ENCODE results near the gene PIGT.

Gene PIGT

DNA sequence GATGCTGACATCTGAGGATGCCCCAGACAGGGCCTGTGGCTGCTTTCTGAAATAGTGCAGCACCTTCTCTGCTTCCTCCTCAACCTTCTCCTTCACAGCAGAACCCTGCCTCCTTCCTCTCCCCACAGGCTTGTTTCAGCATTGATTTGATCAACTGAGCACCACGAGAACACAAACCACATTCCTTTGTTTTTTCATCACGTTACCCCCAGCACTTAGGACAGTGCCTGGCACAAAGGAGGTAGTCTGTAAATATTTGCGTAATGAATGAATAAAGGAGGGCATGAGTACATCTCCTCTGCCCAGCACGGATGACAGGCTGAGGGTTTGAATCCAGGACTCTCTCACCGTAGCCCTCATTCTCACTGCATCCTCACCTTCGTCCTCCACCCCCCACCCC is 32.3 kb downstream of the PIGT start:
- ChIA-PET POLR2A (no interaction called here), CTCF (interaction anchor here (7.9 kb wide), 1 partner anchor 10 kb away, joined by 90 read pairs; no protein-coding TSS in a partner anchor)
- no peak overlapping the region for H3K27ac ChIP-seq (ENCODE audit: extremely low read depth, low read depth, low read length)
- H3K4me1 ChIP-seq (ENCODE audit: control insufficient read depth, insufficient read depth, low read length): no peaks in the 10 kb centered on the region
- no peak overlapping the region for H3K4me3 ChIP-seq (ENCODE audit: low read depth, low read length)
- TF ChIP-seq, protein P1, sequence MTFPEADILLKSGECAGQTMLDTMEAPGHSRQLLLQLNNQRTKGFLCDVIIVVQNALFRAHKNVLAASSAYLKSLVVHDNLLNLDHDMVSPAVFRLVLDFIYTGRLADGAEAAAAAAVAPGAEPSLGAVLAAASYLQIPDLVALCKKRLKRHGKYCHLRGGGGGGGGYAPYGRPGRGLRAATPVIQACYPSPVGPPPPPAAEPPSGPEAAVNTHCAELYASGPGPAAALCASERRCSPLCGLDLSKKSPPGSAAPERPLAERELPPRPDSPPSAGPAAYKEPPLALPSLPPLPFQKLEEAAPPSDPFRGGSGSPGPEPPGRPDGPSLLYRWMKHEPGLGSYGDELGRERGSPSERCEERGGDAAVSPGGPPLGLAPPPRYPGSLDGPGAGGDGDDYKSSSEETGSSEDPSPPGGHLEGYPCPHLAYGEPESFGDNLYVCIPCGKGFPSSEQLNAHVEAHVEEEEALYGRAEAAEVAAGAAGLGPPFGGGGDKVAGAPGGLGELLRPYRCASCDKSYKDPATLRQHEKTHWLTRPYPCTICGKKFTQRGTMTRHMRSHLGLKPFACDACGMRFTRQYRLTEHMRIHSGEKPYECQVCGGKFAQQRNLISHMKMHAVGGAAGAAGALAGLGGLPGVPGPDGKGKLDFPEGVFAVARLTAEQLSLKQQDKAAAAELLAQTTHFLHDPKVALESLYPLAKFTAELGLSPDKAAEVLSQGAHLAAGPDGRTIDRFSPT (tag by site-specific recombination; IDR thresholded peaks at IDR 0.05): no peak
- H3K36me3 ChIP-seq (ENCODE audit: control insufficient read depth in 2 of 2, insufficient read depth in 1 of 2, low read length in 2 of 2): no peaks in the 10 kb centered on the region
- H3K9me3 ChIP-seq (ENCODE audit: control insufficient read depth, insufficient read depth, low read depth, low read length): no peaks in the 10 kb centered on the region

DNA sequence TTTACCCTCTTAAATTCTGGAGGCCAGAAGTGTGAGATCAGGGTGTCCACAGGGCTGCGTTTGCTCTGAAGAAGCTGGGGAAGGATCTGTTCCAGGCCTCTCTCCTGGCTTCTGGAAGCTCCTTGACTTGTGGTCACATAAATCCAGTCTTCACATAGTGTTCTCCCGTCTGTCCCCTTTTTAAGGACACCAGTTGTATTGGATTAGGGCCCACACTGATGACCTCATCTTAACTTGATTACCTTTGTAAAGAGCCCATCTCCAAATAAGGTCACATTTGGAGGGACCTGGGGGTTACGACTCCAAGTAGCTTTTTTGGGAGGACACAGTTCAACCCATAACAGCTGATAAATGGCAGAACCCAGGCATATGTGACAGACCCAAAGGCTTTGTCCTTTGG is 33.6 kb downstream of the PIGT start:
- no peaks in the 10 kb centered on the region for H3K36me3 ChIP-seq (ENCODE audit: control insufficient read depth in 2 of 2, insufficient read depth in 1 of 2, low read length in 2 of 2)
- H3K4me1 ChIP-seq (ENCODE audit: control insufficient read depth, insufficient read depth, low read length): no peaks in the 10 kb centered on the region
- no peaks in the 10 kb centered on the region for H3K9me3 ChIP-seq (ENCODE audit: control insufficient read depth, insufficient read depth, low read depth, low read length)
- CTCF ChIA-PET: interaction anchor here (0.5 to 7.9 kb wide), 21 partner anchors 10 to 431 kb away, joined by 3 to 90 read pairs (median 5); partner anchors contain the start of genes DBNDD2 and ZSWIM1
- H3K4me3 ChIP-seq (ENCODE audit: low read depth, low read length): no peak overlapping the region
- POLR2A ChIA-PET: interaction anchor here (0.6 kb wide), 1 partner anchor 1042 kb away, joined by 3 read pairs; no protein-coding TSS in a partner anchor
- no peak overlapping the region for H3K27ac ChIP-seq (ENCODE audit: extremely low read depth, low read depth, low read length)
- TF ChIP-seq, protein P2, sequence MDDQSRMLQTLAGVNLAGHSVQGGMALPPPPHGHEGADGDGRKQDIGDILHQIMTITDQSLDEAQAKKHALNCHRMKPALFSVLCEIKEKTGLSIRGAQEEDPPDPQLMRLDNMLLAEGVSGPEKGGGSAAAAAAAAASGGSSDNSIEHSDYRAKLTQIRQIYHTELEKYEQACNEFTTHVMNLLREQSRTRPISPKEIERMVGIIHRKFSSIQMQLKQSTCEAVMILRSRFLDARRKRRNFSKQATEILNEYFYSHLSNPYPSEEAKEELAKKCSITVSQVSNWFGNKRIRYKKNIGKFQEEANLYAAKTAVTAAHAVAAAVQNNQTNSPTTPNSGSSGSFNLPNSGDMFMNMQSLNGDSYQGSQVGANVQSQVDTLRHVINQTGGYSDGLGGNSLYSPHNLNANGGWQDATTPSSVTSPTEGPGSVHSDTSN (CRISPR knock-in tag; IDR thresholded peaks at IDR 0.05): no peak
- TF ChIP-seq, protein P3, sequence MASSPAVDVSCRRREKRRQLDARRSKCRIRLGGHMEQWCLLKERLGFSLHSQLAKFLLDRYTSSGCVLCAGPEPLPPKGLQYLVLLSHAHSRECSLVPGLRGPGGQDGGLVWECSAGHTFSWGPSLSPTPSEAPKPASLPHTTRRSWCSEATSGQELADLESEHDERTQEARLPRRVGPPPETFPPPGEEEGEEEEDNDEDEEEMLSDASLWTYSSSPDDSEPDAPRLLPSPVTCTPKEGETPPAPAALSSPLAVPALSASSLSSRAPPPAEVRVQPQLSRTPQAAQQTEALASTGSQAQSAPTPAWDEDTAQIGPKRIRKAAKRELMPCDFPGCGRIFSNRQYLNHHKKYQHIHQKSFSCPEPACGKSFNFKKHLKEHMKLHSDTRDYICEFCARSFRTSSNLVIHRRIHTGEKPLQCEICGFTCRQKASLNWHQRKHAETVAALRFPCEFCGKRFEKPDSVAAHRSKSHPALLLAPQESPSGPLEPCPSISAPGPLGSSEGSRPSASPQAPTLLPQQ (tag by site-specific recombination; IDR thresholded peaks at IDR 0.05): peak; percentile 95
- TF ChIP-seq, protein P4, sequence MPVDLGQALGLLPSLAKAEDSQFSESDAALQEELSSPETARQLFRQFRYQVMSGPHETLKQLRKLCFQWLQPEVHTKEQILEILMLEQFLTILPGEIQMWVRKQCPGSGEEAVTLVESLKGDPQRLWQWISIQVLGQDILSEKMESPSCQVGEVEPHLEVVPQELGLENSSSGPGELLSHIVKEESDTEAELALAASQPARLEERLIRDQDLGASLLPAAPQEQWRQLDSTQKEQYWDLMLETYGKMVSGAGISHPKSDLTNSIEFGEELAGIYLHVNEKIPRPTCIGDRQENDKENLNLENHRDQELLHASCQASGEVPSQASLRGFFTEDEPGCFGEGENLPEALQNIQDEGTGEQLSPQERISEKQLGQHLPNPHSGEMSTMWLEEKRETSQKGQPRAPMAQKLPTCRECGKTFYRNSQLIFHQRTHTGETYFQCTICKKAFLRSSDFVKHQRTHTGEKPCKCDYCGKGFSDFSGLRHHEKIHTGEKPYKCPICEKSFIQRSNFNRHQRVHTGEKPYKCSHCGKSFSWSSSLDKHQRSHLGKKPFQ (tag by site-specific recombination; IDR thresholded peaks at IDR 0.05): no peak
- TF ChIP-seq ZNF404 (tag by site-specific recombination; IDR thresholded peaks at IDR 0.05) (no peak), ZNF664 (tag by site-specific recombination; IDR thresholded peaks at IDR 0.05) (no peak), PRDM1 (tag by site-specific recombination; IDR thresholded peaks at IDR 0.05) (no peak), ZNF658 (tag by site-specific recombination; IDR thresholded peaks at IDR 0.05) (no peak), ZNF16 (tag by site-specific recombination; IDR thresholded peaks at IDR 0.05; ENCODE audit: low read depth) (no peak), ZNF37A (tag by site-specific recombination; IDR thresholded peaks at IDR 0.05) (no peak), ZFP3 (tag by site-specific recombination; IDR thresholded peaks at IDR 0.05; ENCODE audit: low read depth) (no peak), ZNF366 (tag by site-specific recombination; conservative IDR thresholded peaks at IDR 0.05) (0 out of 2 replicates have a peak, but pooled peaks have one; percentile 19), ZNF701 (tag by site-specific recombination; IDR thresholded peaks at IDR 0.05) (no peak), ZNF785 (tag by site-specific recombination; IDR thresholded peaks at IDR 0.05) (no peak), ZNF174 (tag by site-specific recombination; IDR thresholded peaks at IDR 0.05) (no peak), ZFHX2 (tag by site-specific recombination; conservative IDR thresholded peaks at IDR 0.05) (no peak), ZFP69B (tag by site-specific recombination; IDR thresholded peaks at IDR 0.05) (peak; percentile 88), ZBTB7A (tag by site-specific recombination; IDR thresholded peaks at IDR 0.05; ENCODE audit: low read depth) (no peak), ZXDB (tag by site-specific recombination; IDR thresholded peaks at IDR 0.05) (no peak)
- TF ChIP-seq, protein P5, sequence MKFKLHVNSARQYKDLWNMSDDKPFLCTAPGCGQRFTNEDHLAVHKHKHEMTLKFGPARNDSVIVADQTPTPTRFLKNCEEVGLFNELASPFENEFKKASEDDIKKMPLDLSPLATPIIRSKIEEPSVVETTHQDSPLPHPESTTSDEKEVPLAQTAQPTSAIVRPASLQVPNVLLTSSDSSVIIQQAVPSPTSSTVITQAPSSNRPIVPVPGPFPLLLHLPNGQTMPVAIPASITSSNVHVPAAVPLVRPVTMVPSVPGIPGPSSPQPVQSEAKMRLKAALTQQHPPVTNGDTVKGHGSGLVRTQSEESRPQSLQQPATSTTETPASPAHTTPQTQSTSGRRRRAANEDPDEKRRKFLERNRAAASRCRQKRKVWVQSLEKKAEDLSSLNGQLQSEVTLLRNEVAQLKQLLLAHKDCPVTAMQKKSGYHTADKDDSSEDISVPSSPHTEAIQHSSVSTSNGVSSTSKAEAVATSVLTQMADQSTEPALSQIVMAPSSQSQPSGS (tag by site-specific recombination; IDR thresholded peaks at IDR 0.05; ENCODE audit: low read depth): peak; percentile 77
- TF ChIP-seq, protein P6, sequence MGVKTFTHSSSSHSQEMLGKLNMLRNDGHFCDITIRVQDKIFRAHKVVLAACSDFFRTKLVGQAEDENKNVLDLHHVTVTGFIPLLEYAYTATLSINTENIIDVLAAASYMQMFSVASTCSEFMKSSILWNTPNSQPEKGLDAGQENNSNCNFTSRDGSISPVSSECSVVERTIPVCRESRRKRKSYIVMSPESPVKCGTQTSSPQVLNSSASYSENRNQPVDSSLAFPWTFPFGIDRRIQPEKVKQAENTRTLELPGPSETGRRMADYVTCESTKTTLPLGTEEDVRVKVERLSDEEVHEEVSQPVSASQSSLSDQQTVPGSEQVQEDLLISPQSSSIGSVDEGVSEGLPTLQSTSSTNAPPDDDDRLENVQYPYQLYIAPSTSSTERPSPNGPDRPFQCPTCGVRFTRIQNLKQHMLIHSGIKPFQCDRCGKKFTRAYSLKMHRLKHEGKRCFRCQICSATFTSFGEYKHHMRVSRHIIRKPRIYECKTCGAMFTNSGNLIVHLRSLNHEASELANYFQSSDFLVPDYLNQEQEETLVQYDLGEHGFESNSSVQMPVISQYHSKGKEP (tag by site-specific recombination; IDR thresholded peaks at IDR 0.05): no peak
- TF ChIP-seq, protein P7, sequence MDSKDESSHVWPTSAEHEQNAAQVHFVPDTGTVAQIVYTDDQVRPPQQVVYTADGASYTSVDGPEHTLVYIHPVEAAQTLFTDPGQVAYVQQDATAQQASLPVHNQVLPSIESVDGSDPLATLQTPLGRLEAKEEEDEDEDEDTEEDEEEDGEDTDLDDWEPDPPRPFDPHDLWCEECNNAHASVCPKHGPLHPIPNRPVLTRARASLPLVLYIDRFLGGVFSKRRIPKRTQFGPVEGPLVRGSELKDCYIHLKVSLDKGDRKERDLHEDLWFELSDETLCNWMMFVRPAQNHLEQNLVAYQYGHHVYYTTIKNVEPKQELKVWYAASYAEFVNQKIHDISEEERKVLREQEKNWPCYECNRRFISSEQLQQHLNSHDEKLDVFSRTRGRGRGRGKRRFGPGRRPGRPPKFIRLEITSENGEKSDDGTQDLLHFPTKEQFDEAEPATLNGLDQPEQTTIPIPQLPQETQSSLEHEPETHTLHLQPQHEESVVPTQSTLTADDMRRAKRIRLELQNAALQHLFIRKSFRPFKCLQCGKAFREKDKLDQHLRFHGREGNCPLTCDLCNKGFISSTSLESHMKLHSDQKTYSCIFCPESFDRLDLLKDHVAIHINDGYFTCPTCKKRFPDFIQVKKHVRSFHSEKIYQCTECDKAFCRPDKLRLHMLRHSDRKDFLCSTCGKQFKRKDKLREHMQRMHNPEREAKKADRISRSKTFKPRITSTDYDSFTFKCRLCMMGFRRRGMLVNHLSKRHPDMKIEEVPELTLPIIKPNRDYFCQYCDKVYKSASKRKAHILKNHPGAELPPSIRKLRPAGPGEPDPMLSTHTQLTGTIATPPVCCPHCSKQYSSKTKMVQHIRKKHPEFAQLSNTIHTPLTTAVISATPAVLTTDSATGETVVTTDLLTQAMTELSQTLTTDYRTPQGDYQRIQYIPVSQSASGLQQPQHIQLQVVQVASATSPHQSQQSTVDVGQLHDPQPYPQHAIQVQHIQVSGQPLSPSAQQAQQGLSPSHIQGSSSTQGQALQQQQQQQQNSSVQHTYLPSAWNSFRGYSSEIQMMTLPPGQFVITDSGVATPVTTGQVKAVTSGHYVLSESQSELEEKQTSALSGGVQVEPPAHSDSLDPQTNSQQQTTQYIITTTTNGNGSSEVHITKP (tag by site-specific recombination; IDR thresholded peaks at IDR 0.05): peak; percentile 57; the same call in 1 of the 2 replicates

Data from HEK293 (cell line).